ENCODE results near the gene RAD51AP2. TPM values are rescaled to one million over a fixed set of nuclear protein-coding genes. Genes with fewer than 3 reads are reported as not detected.

The RAD51AP2 gene
- total and polyA plus RNA-seq, 2 of the 13 experiments (the other 11 are each of a cell fraction or from before 2014, with no cell fraction given): 0.11 to 0.12 TPM

DNA sequence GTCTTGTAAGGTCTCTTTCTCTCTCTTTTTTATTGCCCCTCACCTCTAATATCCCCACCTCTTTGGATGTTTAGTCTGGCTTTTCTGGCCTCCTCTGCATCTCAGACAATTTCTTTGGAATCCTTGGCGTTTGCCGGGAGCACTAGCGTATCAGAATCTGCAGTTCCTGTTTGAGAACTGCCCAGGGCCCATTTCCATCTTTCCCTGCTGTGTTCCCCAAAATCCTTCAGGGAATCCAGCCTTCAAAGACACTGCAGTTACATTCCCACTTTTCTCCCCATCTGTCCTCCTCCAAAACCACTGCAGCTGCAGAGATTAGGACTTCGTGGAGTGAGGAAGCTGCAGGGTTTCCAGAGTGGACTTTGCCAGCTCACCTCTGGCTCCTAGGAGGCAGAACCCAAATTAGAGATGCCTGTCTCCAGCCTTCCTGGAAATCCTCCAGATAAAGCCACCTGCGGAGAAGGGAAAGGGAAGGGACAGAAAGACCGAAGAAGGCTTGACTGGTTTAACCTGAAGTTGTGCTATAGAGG lies 25.0 kb upstream of the RAD51AP2 start (continued):
- TF ChIP-seq ZNF563 (CRISPR knock-in tag; IDR thresholded peaks at IDR 0.05) (no peak), KMT2A (CRISPR knock-in tag; IDR thresholded peaks at IDR 0.05) (peak; percentile 64; the same call in 1 of the 2 replicates), LCORL (IDR thresholded peaks at IDR 0.05) (no peak), LCORL (CRISPR knock-in tag; IDR thresholded peaks at IDR 0.05) (0 out of 2 replicates have a peak, but pooled peaks have one; percentile 20), ASH2L (IDR thresholded peaks at IDR 0.05; ENCODE audit: insufficient read length, low read depth, low read length) (peak; percentile 56), RBM22 (optimal IDR thresholded peaks at IDR 0.05; ENCODE audit: low read length) (peak; percentile 64)
- TF ChIP-seq, protein P1, sequence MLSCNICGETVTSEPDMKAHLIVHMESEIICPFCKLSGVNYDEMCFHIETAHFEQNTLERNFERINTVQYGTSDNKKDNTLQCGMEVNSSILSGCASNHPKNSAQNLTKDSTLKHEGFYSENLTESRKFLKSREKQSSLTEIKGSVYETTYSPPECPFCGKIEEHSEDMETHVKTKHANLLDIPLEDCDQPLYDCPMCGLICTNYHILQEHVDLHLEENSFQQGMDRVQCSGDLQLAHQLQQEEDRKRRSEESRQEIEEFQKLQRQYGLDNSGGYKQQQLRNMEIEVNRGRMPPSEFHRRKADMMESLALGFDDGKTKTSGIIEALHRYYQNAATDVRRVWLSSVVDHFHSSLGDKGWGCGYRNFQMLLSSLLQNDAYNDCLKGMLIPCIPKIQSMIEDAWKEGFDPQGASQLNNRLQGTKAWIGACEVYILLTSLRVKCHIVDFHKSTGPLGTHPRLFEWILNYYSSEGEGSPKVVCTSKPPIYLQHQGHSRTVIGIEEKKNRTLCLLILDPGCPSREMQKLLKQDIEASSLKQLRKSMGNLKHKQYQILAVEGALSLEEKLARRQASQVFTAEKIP (CRISPR knock-in tag; IDR thresholded peaks at IDR 0.05; ENCODE audit: borderline replicate concordance): no peak

DNA sequence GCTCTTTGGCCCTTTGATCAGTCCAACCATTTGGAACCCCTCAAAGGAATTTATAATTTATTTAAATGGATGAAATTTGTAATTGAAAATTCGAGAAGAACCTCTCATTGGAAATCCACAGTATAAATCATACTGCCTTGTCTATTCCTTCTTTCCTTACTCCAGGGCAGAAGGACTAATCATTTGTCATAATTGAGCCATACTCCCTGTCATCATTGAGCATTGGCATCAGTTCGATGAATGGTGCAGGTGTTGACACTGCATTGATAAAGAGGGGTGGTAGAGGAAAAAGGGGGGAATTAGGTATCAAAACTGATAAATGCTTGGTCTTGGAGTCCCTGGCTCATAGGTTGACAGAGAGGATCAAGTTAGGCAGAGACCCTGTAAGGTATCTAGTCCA lies 24.2 kb upstream of the RAD51AP2 start:
- intact Hi-C loops (cut with micrococcal nuclease; ENCODE audit: unreplicated experiment) (loop anchor here (5.0 kb wide), 1 partner anchor 210 kb away; the partner anchor contains the start of genes GEN1 and SMC6), in situ Hi-C loops (cut with HindIII; ENCODE audit: extremely low pct_ligation_motif_present, low pct_unique_long_range_greater_than_20kb) (loop anchor here (5.0 to 10.0 kb wide), 3 partner anchors 52 to 212 kb away; partner anchors contain the start of genes GEN1 and SMC6)
- H3K9me3 ChIP-seq (ENCODE audit: low read length): no peaks in the 10 kb centered on the region
- POLR2A ChIA-PET: no interaction called here
- WGBS (ENCODE audit: low lambda C conversion rate): 27% methylated on average over 2 of the region's 2 CpGs
- H3K4me2 ChIP-seq (ENCODE audit: low read depth, low read length): peak overlapping the region; percentile 97
- peaks cover 77% of the 10 kb centered on the region for H3K79me2 ChIP-seq (ENCODE audit: insufficient read depth, low read length)
- CTCF ChIA-PET (ENCODE audit: low intra/inter-chr PET ratio, low total read pairs): no interaction called here
- H4K20me1 ChIP-seq (ENCODE audit: insufficient read depth, low read length): no peaks in the 10 kb centered on the region
- H2AFZ ChIP-seq (ENCODE audit: low read length): no peak overlapping the region
- H3K4me3 ChIP-seq (replicated peaks in 1 of 3; ENCODE audit: insufficient read depth in 1 of 3, low read depth in 2 of 3, low read length in 3 of 3): peak overlapping the region; percentile 78 to 97 (median 83)
- no peak for FAIRE-seq
- no peak for DNase-seq (ENCODE audit: low spot score)
- no peaks in the 10 kb centered on the region for H3K36me3 ChIP-seq (replicated peaks in 1 of 2; ENCODE audit: control insufficient read depth in 1 of 2, insufficient read depth in 2 of 2, low read length in 2 of 2)
- TF ChIP-seq, protein P2, sequence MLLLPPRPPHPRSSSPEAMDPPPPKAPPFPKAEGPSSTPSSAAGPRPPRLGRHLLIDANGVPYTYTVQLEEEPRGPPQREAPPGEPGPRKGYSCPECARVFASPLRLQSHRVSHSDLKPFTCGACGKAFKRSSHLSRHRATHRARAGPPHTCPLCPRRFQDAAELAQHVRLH (CRISPR knock-in tag; IDR thresholded peaks at IDR 0.05; ENCODE audit: borderline replicate concordance, low read depth): no peak
- TF ChIP-seq, protein P3, sequence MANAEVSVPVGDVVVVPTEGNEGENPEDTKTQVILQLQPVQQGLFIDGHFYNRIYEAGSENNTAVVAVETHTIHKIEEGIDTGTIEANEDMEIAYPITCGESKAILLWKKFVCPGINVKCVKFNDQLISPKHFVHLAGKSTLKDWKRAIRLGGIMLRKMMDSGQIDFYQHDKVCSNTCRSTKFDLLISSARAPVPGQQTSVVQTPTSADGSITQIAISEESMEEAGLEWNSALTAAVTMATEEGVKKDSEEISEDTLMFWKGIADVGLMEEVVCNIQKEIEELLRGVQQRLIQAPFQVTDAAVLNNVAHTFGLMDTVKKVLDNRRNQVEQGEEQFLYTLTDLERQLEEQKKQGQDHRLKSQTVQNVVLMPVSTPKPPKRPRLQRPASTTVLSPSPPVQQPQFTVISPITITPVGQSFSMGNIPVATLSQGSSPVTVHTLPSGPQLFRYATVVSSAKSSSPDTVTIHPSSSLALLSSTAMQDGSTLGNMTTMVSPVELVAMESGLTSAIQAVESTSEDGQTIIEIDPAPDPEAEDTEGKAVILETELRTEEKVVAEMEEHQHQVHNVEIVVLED (CRISPR knock-in tag; IDR thresholded peaks at IDR 0.05; ENCODE audit: borderline replicate concordance): no peak
- TF ChIP-seq, protein P4, sequence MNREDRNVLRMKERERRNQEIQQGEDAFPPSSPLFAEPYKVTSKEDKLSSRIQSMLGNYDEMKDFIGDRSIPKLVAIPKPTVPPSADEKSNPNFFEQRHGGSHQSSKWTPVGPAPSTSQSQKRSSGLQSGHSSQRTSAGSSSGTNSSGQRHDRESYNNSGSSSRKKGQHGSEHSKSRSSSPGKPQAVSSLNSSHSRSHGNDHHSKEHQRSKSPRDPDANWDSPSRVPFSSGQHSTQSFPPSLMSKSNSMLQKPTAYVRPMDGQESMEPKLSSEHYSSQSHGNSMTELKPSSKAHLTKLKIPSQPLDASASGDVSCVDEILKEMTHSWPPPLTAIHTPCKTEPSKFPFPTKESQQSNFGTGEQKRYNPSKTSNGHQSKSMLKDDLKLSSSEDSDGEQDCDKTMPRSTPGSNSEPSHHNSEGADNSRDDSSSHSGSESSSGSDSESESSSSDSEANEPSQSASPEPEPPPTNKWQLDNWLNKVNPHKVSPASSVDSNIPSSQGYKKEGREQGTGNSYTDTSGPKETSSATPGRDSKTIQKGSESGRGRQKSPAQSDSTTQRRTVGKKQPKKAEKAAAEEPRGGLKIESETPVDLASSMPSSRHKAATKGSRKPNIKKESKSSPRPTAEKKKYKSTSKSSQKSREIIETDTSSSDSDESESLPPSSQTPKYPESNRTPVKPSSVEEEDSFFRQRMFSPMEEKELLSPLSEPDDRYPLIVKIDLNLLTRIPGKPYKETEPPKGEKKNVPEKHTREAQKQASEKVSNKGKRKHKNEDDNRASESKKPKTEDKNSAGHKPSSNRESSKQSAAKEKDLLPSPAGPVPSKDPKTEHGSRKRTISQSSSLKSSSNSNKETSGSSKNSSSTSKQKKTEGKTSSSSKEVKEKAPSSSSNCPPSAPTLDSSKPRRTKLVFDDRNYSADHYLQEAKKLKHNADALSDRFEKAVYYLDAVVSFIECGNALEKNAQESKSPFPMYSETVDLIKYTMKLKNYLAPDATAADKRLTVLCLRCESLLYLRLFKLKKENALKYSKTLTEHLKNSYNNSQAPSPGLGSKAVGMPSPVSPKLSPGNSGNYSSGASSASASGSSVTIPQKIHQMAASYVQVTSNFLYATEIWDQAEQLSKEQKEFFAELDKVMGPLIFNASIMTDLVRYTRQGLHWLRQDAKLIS (CRISPR knock-in tag; IDR thresholded peaks at IDR 0.05): 0 out of 2 replicates have a peak, but pooled peaks have one; percentile 1
- H3K4me1 ChIP-seq (ENCODE audit: insufficient read depth, low read length): peaks cover 52% of the 10 kb centered on the region
- peak overlapping the region; percentile 94 for H3K27ac ChIP-seq (ENCODE audit: extremely low read length, insufficient read depth, low read length)
- H3K27me3 ChIP-seq (ENCODE audit: control insufficient read depth in 1 of 2, insufficient read depth in 2 of 2, low read length in 2 of 2): peaks cover 0 to 3% of the 10 kb centered on the region in 2 experiments; a peak in 1 of 5 replicates
- ATAC-seq: no peak
- BruUV-seq (replicated peaks): no TSS peak
- H3K9ac ChIP-seq (ENCODE audit: insufficient read depth, low read depth, low read length): peak overlapping the region; percentile 77

All from HepG2 (cell line).